Measurements from ENCODE around the gene PXDN. TPM values are rescaled to one million over a fixed set of nuclear protein-coding genes. Genes with fewer than 3 reads are reported as not detected.
A peak's percentile ranks its signal among the peaks of the same experiment; 100 is the strongest.

Gene PXDN
- total and polyA plus RNA-seq, 2 of the 4 experiments (the other 2 are of a cell fraction): 153 to 332 TPM

DNA sequence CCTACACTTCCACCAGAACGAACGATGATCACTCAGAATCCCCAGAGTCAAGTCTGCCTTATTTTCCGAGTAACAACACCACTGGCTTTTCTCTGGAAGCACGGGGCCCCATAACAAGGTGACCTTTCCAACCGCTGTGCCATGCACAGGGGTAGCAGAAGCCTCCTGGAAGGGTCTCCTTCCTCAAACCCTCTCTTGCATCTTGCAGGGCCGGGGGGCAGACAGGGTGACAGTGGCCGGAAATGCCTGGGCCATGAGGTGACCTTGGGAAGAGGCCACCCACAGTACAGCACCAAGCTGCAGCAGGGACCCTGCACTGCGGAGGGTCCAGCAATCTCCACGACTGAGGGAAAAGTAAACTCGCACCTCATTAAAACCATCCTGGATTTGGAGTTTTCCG lies 108.5 kb downstream of the PXDN start:
- Histone ChIP-seq H2AK9ac (replicated peaks; ENCODE audit: low read depth, low read length, poor library complexity) (peak overlapping the region; percentile 59), H3K56ac (ENCODE audit: extremely low read depth, insufficient read depth, low read length) (no peak overlapping the region), H4K8ac (ENCODE audit: low read depth in 2 of 2, low read length in 2 of 2) (no peak overlapping the region), H3K79me1 (ENCODE audit: low read depth in 1 of 2, low read length in 2 of 2) (peaks cover 11 to 86% of the 10 kb centered on the region in 2 experiments), H3K4me1 (ENCODE audit: control insufficient read depth, insufficient read depth, low read length) (peaks cover 18% of the 10 kb centered on the region), H2AFZ (replicated peaks; ENCODE audit: low read length, poor library complexity) (no peak overlapping the region), H2BK5ac (ENCODE audit: low read depth, low read length, poor library complexity, severe bottlenecking) (no peak overlapping the region), H4K5ac (ENCODE audit: low read depth, low read length) (no peak overlapping the region), H3K4ac (ENCODE audit: low read depth, low read length) (no peak overlapping the region), H3K36me3 (ENCODE audit: control insufficient read depth, insufficient read depth, low read length) (peaks cover 79% of the 10 kb centered on the region), H3K27me3 (ENCODE audit: control insufficient read depth, insufficient read depth, low read length) (no peaks in the 10 kb centered on the region), H4K20me1 (ENCODE audit: insufficient read depth, low read length) (peaks cover 24% of the 10 kb centered on the region), H3K4me3 (ENCODE audit: insufficient read depth, low read depth, low read length) (no peak overlapping the region), H2BK15ac (ENCODE audit: low read depth, low read length) (no peak overlapping the region), H3K9me3 (ENCODE audit: control insufficient read depth, insufficient read depth, low read length) (no peaks in the 10 kb centered on the region), H4K91ac (ENCODE audit: insufficient read depth, low read depth, low read length) (no peak overlapping the region), H2BK20ac (ENCODE audit: low read depth, low read length) (no peak overlapping the region), H3K9ac (ENCODE audit: low read depth, low read length) (no peak overlapping the region), H3K4me2 (ENCODE audit: low read depth, low read length) (no peak overlapping the region), H3K27ac (ENCODE audit: insufficient read depth, low read length) (no peak overlapping the region), H3K9me1 (ENCODE audit: insufficient read depth, low read length) (peaks cover 20% of the 10 kb centered on the region), H3K18ac (ENCODE audit: low read depth, low read length) (no peak overlapping the region), H3K14ac (replicated peaks; ENCODE audit: low read depth, low read length) (no peak overlapping the region), H3K23ac (ENCODE audit: low read depth, low read length) (no peak overlapping the region), H2BK120ac (ENCODE audit: low read depth, low read length) (no peak overlapping the region), H2AK5ac (ENCODE audit: low read depth, low read length) (no peak overlapping the region)
- intact Hi-C loops (cut with micrococcal nuclease) (no loop called here), in situ Hi-C loops (cut with MboI; ENCODE audit: low sequenced_read_pairs) (no loop called here), dilution Hi-C loops (cut with HindIII; ENCODE audit: low sequenced_read_pairs, unreplicated experiment) (no loop called here)
- TF ChIP-seq FOS (IDR thresholded peaks at IDR 0.05; ENCODE audit: low read depth, low read length) (no peak), USF2 (IDR thresholded peaks at IDR 0.05; ENCODE audit: low read depth, low read length) (no peak), RAD21 (IDR thresholded peaks at IDR 0.05; ENCODE audit: low read length) (no peak), CTCF (conservative IDR thresholded peaks at IDR 0.05; ENCODE audit: low read depth, low read length) (no peak), NFE2L2 (IDR thresholded peaks at IDR 0.05; ENCODE audit: low read depth, low read length) (no peak), RFX5 (IDR thresholded peaks at IDR 0.05; ENCODE audit: low read depth, low read length) (no peak), CHD1 (IDR thresholded peaks at IDR 0.05; ENCODE audit: low read depth, low read length) (no peak), CEBPB (IDR thresholded peaks at IDR 0.05; ENCODE audit: low read depth, low read length) (no peak), MAFK (IDR thresholded peaks at IDR 0.05; ENCODE audit: low read depth, low read length) (no peak), ELK1 (IDR thresholded peaks at IDR 0.05; ENCODE audit: borderline replicate concordance, low read depth, low read length) (no peak), POLR2A (IDR thresholded peaks at IDR 0.05; ENCODE audit: low read depth, low read length) (no peak), SMC3 (IDR thresholded peaks at IDR 0.05; ENCODE audit: low read depth, low read length) (no peak)
- DNase-seq: no peak
- ChIA-PET CTCF (interaction anchor here (1.0 kb wide), 1 partner anchor 115 kb away, joined by 3 read pairs; no protein-coding TSS in a partner anchor), POLR2A (ENCODE audit: unreplicated experiment) (no interaction called here)
- no TSS peak for BruUV-seq (replicated peaks)
- 80% methylated on average over 2 of the region's 11 CpGs; no CpG with 5 or more reads in 1 of the 2 experiments for WGBS, 2 experiments (ENCODE audit: extremely low coverage in 2 of 2, insufficient read length in 1 of 2)
- ATAC-seq (ENCODE audit: low read depth): no peak
